HepG2 (cell line): ENCODE results near the gene PKM. TPM values are rescaled to one million over a fixed set of nuclear protein-coding genes. Genes with fewer than 3 reads are reported as not detected.
A peak's percentile ranks its signal among the peaks of the same experiment; 100 is the strongest.

Experiments
- CBX2 ChIP-seq, 2 experiments: fragments of 200-600 bp in 1 of 2; sonication (generic); formaldehyde crosslinking in 1 of 2; IDR thresholded peaks; 2 replicates each; pipeline versions ENCODE4 v1.7.0 to v1.8.1; 2018 to 2022; ENCODE audit warnings: low read depth in 2 of 2, low read length in 1 of 2, mild to moderate bottlenecking in 1 of 2, missing genetic modification reagents in 1 of 2
- ISL2 ChIP-seq: sonication (generic); formaldehyde crosslinking; IDR thresholded peaks from 2 replicates; pipeline ENCODE4 v1.5.0; 2020; ENCODE audit warnings: missing genetic modification reagents
- NFIB ChIP-seq: sonication (generic); formaldehyde crosslinking; IDR thresholded peaks from 2 replicates; pipeline ENCODE4 v1.9.0; 2021; ENCODE audit warnings: missing genetic modification reagents, mild to moderate bottlenecking, borderline replicate concordance
- NKX3-1 ChIP-seq: sonication (generic); formaldehyde crosslinking; IDR thresholded peaks from 2 replicates; pipeline ENCODE4 v1.5.0; 2020; ENCODE audit warnings: missing genetic modification reagents
- PHF20 ChIP-seq: sonication (generic); formaldehyde crosslinking; IDR thresholded peaks from 2 replicates; pipeline ENCODE4 v1.5.0; 2020; ENCODE audit warnings: mild to moderate bottlenecking, missing genetic modification reagents
- REL ChIP-seq: sonication (generic); formaldehyde crosslinking; conservative IDR thresholded peaks from 2 replicates; pipeline ENCODE4 v1.8.0; 2022; ENCODE audit warnings: mild to moderate bottlenecking, missing genetic modification reagents, moderate library complexity
- SIX1 ChIP-seq: sonication (generic); formaldehyde crosslinking; IDR thresholded peaks from 2 replicates; pipeline ENCODE4 v1.4.0; 2020; ENCODE audit warnings: missing genetic modification reagents, borderline replicate concordance
- SMAD1 ChIP-seq: sonication (generic); formaldehyde crosslinking; IDR thresholded peaks from 2 replicates; pipeline ENCODE4 v1.4.0; 2020; ENCODE audit warnings: missing genetic modification reagents, low read depth, mild to moderate bottlenecking, borderline replicate concordance
- ZC3H4 ChIP-seq: sonication (generic); formaldehyde crosslinking; IDR thresholded peaks from 2 replicates; pipeline ENCODE4 v1.4.0; 2020; ENCODE audit warnings: missing genetic modification reagents, borderline replicate concordance
- ZFP62 ChIP-seq: sonication (generic); formaldehyde crosslinking; IDR thresholded peaks from 2 replicates; pipeline ENCODE4 v1.4.0; 2020; ENCODE audit warnings: missing genetic modification reagents
- ZKSCAN1 ChIP-seq: fragments of 150-350 bp; IDR thresholded peaks from 2 replicates; pipeline ENCODE4 v1.6.1; 2014; ENCODE audit warnings: low read length
- ZNF446 ChIP-seq: sonication (generic); formaldehyde crosslinking; IDR thresholded peaks from 2 replicates; pipeline ENCODE4 v1.5.0; 2020; ENCODE audit warnings: mild to moderate bottlenecking, missing genetic modification reagents
- ZNF460 ChIP-seq: sonication (generic); formaldehyde crosslinking; IDR thresholded peaks from 2 replicates; pipeline ENCODE4 v1.5.1; 2020; ENCODE audit warnings: missing genetic modification reagents, mild to moderate bottlenecking, borderline replicate concordance
- ZNF557 ChIP-seq: sonication (generic); formaldehyde crosslinking; IDR thresholded peaks from 2 replicates; pipeline ENCODE4 v1.4.0; 2020; ENCODE audit warnings: missing genetic modification reagents
- ZNF674 ChIP-seq: sonication (generic); formaldehyde crosslinking; IDR thresholded peaks from 2 replicates; pipeline ENCODE4 v1.5.0; 2020; ENCODE audit warnings: low read depth, mild to moderate bottlenecking, missing genetic modification reagents
- ZNF746 ChIP-seq: sonication (generic); formaldehyde crosslinking; IDR thresholded peaks from 2 replicates; pipeline ENCODE4 v1.8.0; 2022; ENCODE audit warnings: mild to moderate bottlenecking, missing genetic modification reagents
- ZNF775 ChIP-seq: sonication (generic); formaldehyde crosslinking; IDR thresholded peaks from 2 replicates; pipeline ENCODE4 v1.4.0; 2020; ENCODE audit warnings: missing genetic modification reagents, mild to moderate bottlenecking, moderate library complexity, borderline replicate concordance
- ZNF83 ChIP-seq: sonication (generic); formaldehyde crosslinking; IDR thresholded peaks from 2 replicates; pipeline ENCODE4 v1.4.0; 2020; ENCODE audit warnings: missing genetic modification reagents, mild to moderate bottlenecking, borderline replicate concordance
- polyA plus RNA-seq, 8 experiments: library from polyadenylated mRNA; depleted of rRNA in 3 of 8; stranded (reverse) in 7 of 8; unstranded in 1 of 8; fragments of >200 nt; fragmentation: Illumina TruSeq in 4 of 8; extraction: Trizol in 4 of 8; gene quantifications; 2 replicates each; pipeline versions ENCODE4 v1.2.1 to v1.2.3, GENCODE V29; 2011 to 2016; ENCODE audit warnings: low read depth in 4 of 8, missing spikeins in 1 of 8, mixed read lengths in 1 of 8; ENCODE audit not compliant: insufficient read depth in 1 of 8
- total RNA-seq, 5 experiments: library from RNA; depleted of rRNA; stranded (reverse); fragments of >200 nt; fragmentation: Illumina TruSeq; extraction: Trizol; gene quantifications; 2 replicates each; pipeline ENCODE4 v1.2.3, GENCODE V29; 2016; ENCODE audit warnings: low read depth in 1 of 5
- TF ChIP-seq, protein P1 (sequence below): sonication (generic); formaldehyde crosslinking; IDR thresholded peaks from 2 replicates; pipeline ENCODE4 v1.5.0; 2020; ENCODE audit warnings: mild to moderate bottlenecking, missing genetic modification reagents
- TF ChIP-seq, protein P2 (sequence below): sonication (generic); formaldehyde crosslinking; IDR thresholded peaks from 2 replicates; pipeline ENCODE4 v1.8.0; 2022; ENCODE audit warnings: missing genetic modification reagents, mild to moderate bottlenecking, moderate library complexity, borderline replicate concordance
- TF ChIP-seq, protein P3 (sequence below): sonication (generic); formaldehyde crosslinking; IDR thresholded peaks from 2 replicates; pipeline ENCODE4 v1.8.1; 2023; ENCODE audit warnings: mild to moderate bottlenecking, inconsistent platforms, moderate library complexity, missing genetic modification reagents, borderline replicate concordance
- TF ChIP-seq, protein P4 (sequence below): IDR thresholded peaks from 2 replicates; pipeline ENCODE4 v1.6.1; 2016

PKM gene
- total and polyA plus RNA-seq, 2 of the 13 experiments (the other 11 are each of a cell fraction or from before 2014, with no cell fraction given), result 488 to 780 TPM

DNA sequence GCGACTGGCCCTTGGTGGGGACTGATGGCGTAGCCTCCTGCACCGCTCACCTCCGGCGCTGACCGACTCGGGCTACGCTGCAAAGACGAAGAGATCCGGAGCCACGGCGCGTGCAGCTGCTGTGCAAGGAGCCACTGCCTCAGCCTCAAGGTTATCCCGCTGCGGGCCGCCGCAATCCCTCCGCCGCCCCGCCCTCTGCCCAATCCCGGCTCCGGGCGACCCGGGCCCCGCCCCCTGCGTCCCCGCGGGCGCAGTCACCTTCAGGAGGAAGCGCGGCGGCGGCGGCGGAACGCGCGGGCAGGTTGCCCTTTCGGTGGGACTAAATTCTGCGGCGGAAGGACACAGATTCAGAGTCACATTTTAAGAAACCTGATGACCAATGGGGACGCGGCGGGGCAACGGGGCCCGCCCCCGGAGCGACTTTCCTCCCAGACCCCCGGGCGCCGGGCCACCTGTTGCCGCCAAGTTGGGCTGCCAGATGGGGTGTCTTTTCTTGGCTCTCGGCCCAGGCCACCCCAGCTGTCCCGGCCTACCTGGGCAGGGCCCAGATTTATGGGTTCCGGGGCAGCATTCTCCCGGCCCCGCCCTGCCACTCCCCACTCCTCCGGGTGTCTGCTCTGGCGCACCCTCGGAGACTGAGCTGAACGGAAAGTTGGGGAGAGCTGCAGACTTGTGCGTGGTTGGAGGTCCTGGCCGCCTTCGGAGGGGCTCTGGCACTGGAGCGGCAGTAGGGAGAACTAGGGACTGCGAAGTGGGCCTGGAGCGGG, at the start of gene PKM (continued):
- TF ChIP-seq, protein P1, sequence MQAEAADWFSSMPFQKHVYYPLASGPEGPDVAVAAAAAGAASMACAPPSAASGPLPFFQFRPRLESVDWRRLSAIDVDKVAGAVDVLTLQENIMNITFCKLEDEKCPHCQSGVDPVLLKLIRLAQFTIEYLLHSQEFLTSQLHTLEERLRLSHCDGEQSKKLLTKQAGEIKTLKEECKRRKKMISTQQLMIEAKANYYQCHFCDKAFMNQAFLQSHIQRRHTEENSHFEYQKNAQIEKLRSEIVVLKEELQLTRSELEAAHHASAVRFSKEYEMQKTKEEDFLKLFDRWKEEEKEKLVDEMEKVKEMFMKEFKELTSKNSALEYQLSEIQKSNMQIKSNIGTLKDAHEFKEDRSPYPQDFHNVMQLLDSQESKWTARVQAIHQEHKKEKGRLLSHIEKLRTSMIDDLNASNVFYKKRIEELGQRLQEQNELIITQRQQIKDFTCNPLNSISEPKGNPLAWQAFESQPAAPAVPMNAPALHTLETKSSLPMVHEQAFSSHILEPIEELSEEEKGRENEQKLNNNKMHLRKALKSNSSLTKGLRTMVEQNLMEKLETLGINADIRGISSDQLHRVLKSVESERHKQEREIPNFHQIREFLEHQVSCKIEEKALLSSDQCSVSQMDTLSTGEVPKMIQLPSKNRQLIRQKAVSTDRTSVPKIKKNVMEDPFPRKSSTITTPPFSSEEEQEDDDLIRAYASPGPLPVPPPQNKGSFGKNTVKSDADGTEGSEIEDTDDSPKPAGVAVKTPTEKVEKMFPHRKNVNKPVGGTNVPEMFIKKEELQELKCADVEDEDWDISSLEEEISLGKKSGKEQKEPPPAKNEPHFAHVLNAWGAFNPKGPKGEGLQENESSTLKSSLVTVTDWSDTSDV (CRISPR knock-in tag), result 0 out of 2 replicates have a peak, but pooled peaks have one; percentile 48
- TF ChIP-seq CBX2 (IDR thresholded peaks at IDR 0.05; ENCODE audit: low read depth, low read length), result no peak
- TF ChIP-seq CBX2 (CRISPR knock-in tag; IDR thresholded peaks at IDR 0.05; ENCODE audit: low read depth), result peak; percentile 88
- TF ChIP-seq NKX3-1 (CRISPR knock-in tag), result no peak
- peak; percentile 81; the same call in 1 of the 2 replicates for TF ChIP-seq ZNF557
- TF ChIP-seq SMAD1, result no peak
- TF ChIP-seq PHF20 (CRISPR knock-in tag), result peak; percentile 65; the same call in 1 of the 2 replicates
- no peak for TF ChIP-seq ZNF446 (CRISPR knock-in tag)
- TF ChIP-seq ZC3H4 (CRISPR knock-in tag), result 0 out of 2 replicates have a peak, but pooled peaks have one; percentile 12
- no peak for TF ChIP-seq ZKSCAN1
- TF ChIP-seq, protein P2, sequence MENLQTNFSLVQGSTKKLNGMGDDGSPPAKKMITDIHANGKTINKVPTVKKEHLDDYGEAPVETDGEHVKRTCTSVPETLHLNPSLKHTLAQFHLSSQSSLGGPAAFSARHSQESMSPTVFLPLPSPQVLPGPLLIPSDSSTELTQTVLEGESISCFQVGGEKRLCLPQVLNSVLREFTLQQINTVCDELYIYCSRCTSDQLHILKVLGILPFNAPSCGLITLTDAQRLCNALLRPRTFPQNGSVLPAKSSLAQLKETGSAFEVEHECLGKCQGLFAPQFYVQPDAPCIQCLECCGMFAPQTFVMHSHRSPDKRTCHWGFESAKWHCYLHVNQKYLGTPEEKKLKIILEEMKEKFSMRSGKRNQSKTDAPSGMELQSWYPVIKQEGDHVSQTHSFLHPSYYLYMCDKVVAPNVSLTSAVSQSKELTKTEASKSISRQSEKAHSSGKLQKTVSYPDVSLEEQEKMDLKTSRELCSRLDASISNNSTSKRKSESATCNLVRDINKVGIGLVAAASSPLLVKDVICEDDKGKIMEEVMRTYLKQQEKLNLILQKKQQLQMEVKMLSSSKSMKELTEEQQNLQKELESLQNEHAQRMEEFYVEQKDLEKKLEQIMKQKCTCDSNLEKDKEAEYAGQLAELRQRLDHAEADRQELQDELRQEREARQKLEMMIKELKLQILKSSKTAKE, result peak; percentile 32; the same call in 1 of the 2 replicates
- TF ChIP-seq ZNF775 (CRISPR knock-in tag), result peak; percentile 89; the same call in 1 of the 2 replicates
- TF ChIP-seq ZNF83, result no peak
- TF ChIP-seq ZFP62 (CRISPR knock-in tag), result no peak
- TF ChIP-seq ZNF674, result 0 out of 2 replicates have a peak, but pooled peaks have one; percentile 45
- TF ChIP-seq, protein P3, sequence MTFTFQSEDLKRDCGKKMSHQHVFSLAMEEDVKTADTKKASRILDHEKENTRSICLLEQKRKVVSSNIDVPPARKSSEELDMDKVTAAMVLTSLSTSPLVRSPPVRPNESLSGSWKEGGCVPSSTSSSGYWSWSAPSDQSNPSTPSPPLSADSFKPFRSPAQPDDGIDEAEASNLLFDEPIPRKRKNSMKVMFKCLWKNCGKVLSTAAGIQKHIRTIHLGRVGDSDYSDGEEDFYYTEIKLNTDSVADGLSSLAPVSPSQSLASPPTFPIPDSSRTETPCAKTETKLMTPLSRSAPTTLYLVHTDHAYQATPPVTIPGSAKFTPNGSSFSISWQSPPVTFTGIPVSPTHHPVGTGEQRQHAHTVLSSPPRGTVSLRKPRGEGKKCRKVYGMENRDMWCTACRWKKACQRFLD (CRISPR knock-in tag), result no peak; the same call in 1 of the 2 replicates
- no peak for TF ChIP-seq ZNF746 (CRISPR knock-in tag)
- 0 out of 2 replicates have a peak, but pooled peaks have one; percentile 33 for TF ChIP-seq SIX1 (CRISPR knock-in tag)
- TF ChIP-seq NFIB (CRISPR knock-in tag), result no peak
- TF ChIP-seq ISL2 (CRISPR knock-in tag), result peak; percentile 27; the same call in 1 of the 2 replicates
- no peak for TF ChIP-seq ZNF460 (CRISPR knock-in tag)
- TF ChIP-seq, protein P4, sequence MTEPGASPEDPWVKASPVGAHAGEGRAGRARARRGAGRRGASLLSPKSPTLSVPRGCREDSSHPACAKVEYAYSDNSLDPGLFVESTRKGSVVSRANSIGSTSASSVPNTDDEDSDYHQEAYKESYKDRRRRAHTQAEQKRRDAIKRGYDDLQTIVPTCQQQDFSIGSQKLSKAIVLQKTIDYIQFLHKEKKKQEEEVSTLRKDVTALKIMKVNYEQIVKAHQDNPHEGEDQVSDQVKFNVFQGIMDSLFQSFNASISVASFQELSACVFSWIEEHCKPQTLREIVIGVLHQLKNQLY (CRISPR knock-in tag), result 0 out of 2 replicates have a peak, but pooled peaks have one; percentile 35
- TF ChIP-seq REL (CRISPR knock-in tag), result peak; percentile 79; the same call in 1 of the 2 replicates
